ENCODE results near the gene GRID2.

Gene GRID2

GRCh38 chr4:92514627-92515026, 210.9 kb downstream of the GRID2 start:
- Histone ChIP-seq H3K4me3 (ENCODE audit: low read depth, low read length) (no peak overlapping the region), H3K9me3 (ENCODE audit: insufficient read depth, low read depth, low read length) (no peaks in the 10 kb centered on the region), H3K36me3 (ENCODE audit: control insufficient read depth in 1 of 2, insufficient read depth in 2 of 2, low read length in 2 of 2) (no peaks in the 10 kb centered on the region), H3K27me3 (ENCODE audit: insufficient read depth, low read length) (no peaks in the 10 kb centered on the region), H3K79me1 (ENCODE audit: low read length) (no peaks in the 10 kb centered on the region), H3K4me2 (ENCODE audit: low read length) (no peak overlapping the region), H4K8ac (ENCODE audit: low read depth, low read length) (no peak overlapping the region), H2BK5ac (ENCODE audit: low read depth, low read length, poor library complexity) (no peak overlapping the region), H3K79me2 (ENCODE audit: control insufficient read depth, insufficient read depth, low read length, poor library complexity) (no peaks in the 10 kb centered on the region), H3K9ac (ENCODE audit: low read length) (no peak overlapping the region), H3K27ac (ENCODE audit: low read depth, low read length) (no peak overlapping the region), H3K23ac (ENCODE audit: low read length) (no peak overlapping the region), H3K14ac (ENCODE audit: low read length) (no peak overlapping the region), H2AFZ (ENCODE audit: insufficient read depth, low read length, poor library complexity) (no peak overlapping the region), H3K4ac (ENCODE audit: low read depth, low read length) (no peak overlapping the region), H3K18ac (ENCODE audit: low read length) (no peak overlapping the region), H4K12ac (ENCODE audit: low read depth, low read length) (no peak overlapping the region), H4K91ac (ENCODE audit: low read depth, low read length) (no peak overlapping the region), H2BK12ac (ENCODE audit: low read length) (no peak overlapping the region), H3K4me1 (ENCODE audit: control insufficient read depth in 1 of 2, insufficient read depth in 2 of 2, low read length in 2 of 2) (no peaks in the 10 kb centered on the region), H2BK120ac (ENCODE audit: insufficient read depth, low read length, poor library complexity) (no peak overlapping the region), H2AK5ac (ENCODE audit: low read length) (no peak overlapping the region)
- no CpG with 5 or more reads among the region's 1 CpG for WGBS (ENCODE audit: extremely low coverage, insufficient coverage, insufficient read length)
- DNase-seq: no peak

GRCh38 chr4:92516450-92516849, 212.7 kb downstream of the GRID2 start:
- Histone ChIP-seq H2BK120ac (ENCODE audit: insufficient read depth, low read length, poor library complexity) (no peak overlapping the region), H3K4me3 (ENCODE audit: low read depth, low read length) (no peak overlapping the region), H3K4me2 (ENCODE audit: low read length) (no peak overlapping the region), H4K12ac (ENCODE audit: low read depth, low read length) (no peak overlapping the region), H3K18ac (ENCODE audit: low read length) (no peak overlapping the region), H2AFZ (ENCODE audit: insufficient read depth, low read length, poor library complexity) (no peak overlapping the region), H3K4ac (ENCODE audit: low read depth, low read length) (no peak overlapping the region), H3K23ac (ENCODE audit: low read length) (no peak overlapping the region), H3K36me3 (ENCODE audit: control insufficient read depth in 1 of 2, insufficient read depth in 2 of 2, low read length in 2 of 2) (no peaks in the 10 kb centered on the region), H3K27ac (ENCODE audit: low read depth, low read length) (no peak overlapping the region), H4K91ac (ENCODE audit: low read depth, low read length) (no peak overlapping the region), H4K8ac (ENCODE audit: low read depth, low read length) (no peak overlapping the region), H3K4me1 (ENCODE audit: control insufficient read depth in 1 of 2, insufficient read depth in 2 of 2, low read length in 2 of 2) (peaks cover 0 to 4% of the 10 kb centered on the region in 2 experiments), H3K79me1 (ENCODE audit: low read length) (no peaks in the 10 kb centered on the region), H3K14ac (ENCODE audit: low read length) (no peak overlapping the region), H2BK5ac (ENCODE audit: low read depth, low read length, poor library complexity) (no peak overlapping the region), H3K9me3 (ENCODE audit: insufficient read depth, low read depth, low read length) (no peaks in the 10 kb centered on the region), H3K27me3 (ENCODE audit: insufficient read depth, low read length) (no peaks in the 10 kb centered on the region), H3K9ac (ENCODE audit: low read length) (no peak overlapping the region), H2BK12ac (ENCODE audit: low read length) (no peak overlapping the region), H2AK5ac (ENCODE audit: low read length) (no peak overlapping the region), H3K79me2 (ENCODE audit: control insufficient read depth, insufficient read depth, low read length, poor library complexity) (no peaks in the 10 kb centered on the region)
- WGBS (ENCODE audit: extremely low coverage, insufficient coverage, insufficient read length): no CpG with 5 or more reads among the region's 6 CpGs
- DNase-seq: no peak

- H2AK5ac ChIP-seq (ENCODE audit: low read length): no peak overlapping the region
- no peak overlapping the region for H4K8ac ChIP-seq (ENCODE audit: low read depth, low read length)
- H3K23ac ChIP-seq (ENCODE audit: low read length): no peak overlapping the region
- DNase-seq: no peak
- H4K12ac ChIP-seq (ENCODE audit: low read depth, low read length): no peak overlapping the region
- no peaks in the 10 kb centered on the region for H3K79me1 ChIP-seq (ENCODE audit: low read length)
- H3K4ac ChIP-seq (ENCODE audit: low read depth, low read length): no peak overlapping the region
- H2BK5ac ChIP-seq (ENCODE audit: low read depth, low read length, poor library complexity): no peak overlapping the region
- no peaks in the 10 kb centered on the region for H3K9me3 ChIP-seq (ENCODE audit: insufficient read depth, low read depth, low read length)
- no peak overlapping the region for H2BK120ac ChIP-seq (ENCODE audit: insufficient read depth, low read length, poor library complexity)
- no peak overlapping the region for H3K9ac ChIP-seq (ENCODE audit: low read length)
- H3K18ac ChIP-seq (ENCODE audit: low read length): no peak overlapping the region
- H3K4me1 ChIP-seq (ENCODE audit: control insufficient read depth in 1 of 2, insufficient read depth in 2 of 2, low read length in 2 of 2): peaks cover 0 to 4% of the 10 kb centered on the region in 2 experiments
- H3K27me3 ChIP-seq (ENCODE audit: insufficient read depth, low read length): no peaks in the 10 kb centered on the region
- no peaks in the 10 kb centered on the region for H3K36me3 ChIP-seq (ENCODE audit: control insufficient read depth in 1 of 2, insufficient read depth in 2 of 2, low read length in 2 of 2)
- H3K14ac ChIP-seq (ENCODE audit: low read length): no peak overlapping the region
- no peaks in the 10 kb centered on the region for H3K79me2 ChIP-seq (ENCODE audit: control insufficient read depth, insufficient read depth, low read length, poor library complexity)
- no peak overlapping the region for H3K27ac ChIP-seq (ENCODE audit: low read depth, low read length)
- no CpG with 5 or more reads among the region's 3 CpGs for WGBS (ENCODE audit: extremely low coverage, insufficient coverage, insufficient read length)
- no peak overlapping the region for H3K4me2 ChIP-seq (ENCODE audit: low read length)
- H2BK12ac ChIP-seq (ENCODE audit: low read length): no peak overlapping the region
- no peak overlapping the region for H2AFZ ChIP-seq (ENCODE audit: insufficient read depth, low read length, poor library complexity)
- no peak overlapping the region for H3K4me3 ChIP-seq (ENCODE audit: low read depth, low read length)
- H4K91ac ChIP-seq (ENCODE audit: low read depth, low read length): no peak overlapping the region
Measured at GRCh38 chr4:92519727-92520126, 216.0 kb downstream of the GRID2 start.

GRCh38 chr4:92520563-92520962, 216.8 kb downstream of the GRID2 start:
- Histone ChIP-seq H2BK120ac (ENCODE audit: insufficient read depth, low read length, poor library complexity) (no peak overlapping the region), H2BK12ac (ENCODE audit: low read length) (no peak overlapping the region), H4K12ac (ENCODE audit: low read depth, low read length) (no peak overlapping the region), H2AFZ (ENCODE audit: insufficient read depth, low read length, poor library complexity) (no peak overlapping the region), H3K27me3 (ENCODE audit: insufficient read depth, low read length) (no peaks in the 10 kb centered on the region), H3K79me2 (ENCODE audit: control insufficient read depth, insufficient read depth, low read length, poor library complexity) (no peaks in the 10 kb centered on the region), H2AK5ac (ENCODE audit: low read length) (no peak overlapping the region), H4K91ac (ENCODE audit: low read depth, low read length) (no peak overlapping the region), H3K27ac (ENCODE audit: low read depth, low read length) (no peak overlapping the region), H3K79me1 (ENCODE audit: low read length) (no peaks in the 10 kb centered on the region), H3K36me3 (ENCODE audit: control insufficient read depth in 1 of 2, insufficient read depth in 2 of 2, low read length in 2 of 2) (no peaks in the 10 kb centered on the region), H4K8ac (ENCODE audit: low read depth, low read length) (no peak overlapping the region), H3K4me1 (ENCODE audit: control insufficient read depth in 1 of 2, insufficient read depth in 2 of 2, low read length in 2 of 2) (peaks cover 0 to 4% of the 10 kb centered on the region in 2 experiments), H3K4me3 (ENCODE audit: low read depth, low read length) (no peak overlapping the region), H3K4ac (ENCODE audit: low read depth, low read length) (no peak overlapping the region), H3K9me3 (ENCODE audit: insufficient read depth, low read depth, low read length) (no peaks in the 10 kb centered on the region), H3K18ac (ENCODE audit: low read length) (no peak overlapping the region), H2BK5ac (ENCODE audit: low read depth, low read length, poor library complexity) (no peak overlapping the region), H3K4me2 (ENCODE audit: low read length) (no peak overlapping the region), H3K23ac (ENCODE audit: low read length) (no peak overlapping the region), H3K14ac (ENCODE audit: low read length) (no peak overlapping the region), H3K9ac (ENCODE audit: low read length) (no peak overlapping the region)
- no peak for DNase-seq
- WGBS (ENCODE audit: extremely low coverage, insufficient coverage, insufficient read length): no CpG with 5 or more reads among the region's 2 CpGs

Measured in trophoblast cell (in vitro differentiated cells and primary cell).